DLD1 (cell line): Measurements from ENCODE around the gene ELL2.

ENCODE experiments used
- in situ Hi-C: cut with HindIII; loops from 2 replicates; pipeline ENCODE4 v1.10.0; 2017; ENCODE audit warnings: low sequenced_read_pairs

Gene ELL2

GRCh38 chr5:95886340-95887044 is 75.2 kb downstream of the ELL2 start:
- in situ Hi-C loops: no loop called here

DNA sequence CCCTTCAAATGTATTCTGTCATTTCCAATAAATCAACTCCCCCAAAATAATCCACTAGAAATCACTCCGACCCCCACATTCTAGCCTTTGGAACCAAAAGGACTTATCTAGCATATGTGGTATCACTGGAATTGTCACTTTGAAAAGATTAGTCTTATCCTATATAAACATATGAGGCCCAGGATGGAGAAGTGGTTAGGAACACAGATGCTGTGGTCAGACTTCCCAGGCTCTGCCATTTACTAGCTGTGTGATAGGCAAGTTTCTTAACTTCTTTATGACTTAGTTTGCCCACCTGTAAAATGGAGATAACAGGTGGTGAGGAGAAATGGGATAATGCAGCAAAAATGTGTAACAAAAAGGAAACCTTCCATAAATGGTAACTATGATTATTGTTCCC is 77.1 kb downstream of the ELL2 start:
- in situ Hi-C loops: no loop called here

GRCh38 chr5:95884017-95884325 is 77.7 kb downstream of the ELL2 start:
- in situ Hi-C loops: no loop called here

GRCh38 chr5:95883185-95884016 is 78.2 kb downstream of the ELL2 start:
- in situ Hi-C loops: no loop called here

GRCh38 chr5:95881833-95882232 is 79.8 kb downstream of the ELL2 start:
- in situ Hi-C loops: no loop called here

DNA sequence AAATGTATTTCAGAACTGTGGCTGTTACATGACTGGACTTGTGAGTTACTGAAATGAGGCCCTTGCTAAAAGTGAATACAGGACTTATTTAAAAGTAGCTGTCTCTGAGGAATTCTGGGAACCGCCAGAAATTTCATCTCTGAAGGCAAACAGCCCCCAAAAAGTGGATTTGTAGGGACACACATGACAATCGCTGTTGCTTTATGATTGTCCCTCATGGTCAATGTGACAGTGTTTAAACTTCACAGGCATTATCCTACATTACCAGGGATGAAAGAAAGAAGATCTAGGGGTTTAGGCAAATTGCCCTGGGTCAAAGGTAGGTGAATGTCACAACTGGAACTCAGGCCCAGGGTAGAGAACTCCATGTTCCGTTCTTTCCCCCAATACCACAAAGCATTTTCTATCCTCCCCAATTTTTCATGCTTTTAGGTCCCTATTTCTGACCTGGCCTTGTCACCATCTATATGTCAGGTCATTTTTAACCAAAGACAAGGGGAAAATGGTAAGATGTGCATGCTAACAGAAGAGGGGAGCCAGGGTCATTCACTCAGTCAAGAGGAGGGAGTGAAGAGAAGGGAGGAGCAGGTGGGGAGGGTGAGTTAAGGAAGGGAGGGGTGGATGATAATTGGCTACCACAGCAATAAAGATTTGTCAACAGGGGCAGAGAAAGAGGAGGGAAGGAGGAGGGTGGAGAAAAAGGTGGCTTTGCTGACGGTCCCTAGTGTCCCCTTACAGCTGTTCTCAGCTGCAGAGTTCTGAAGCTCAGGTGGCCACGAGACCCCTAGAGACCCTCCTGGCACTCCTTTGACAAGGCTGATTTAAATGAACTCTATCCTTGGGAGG is 81.3 kb downstream of the ELL2 start:
- in situ Hi-C loops: no loop called here

DNA sequence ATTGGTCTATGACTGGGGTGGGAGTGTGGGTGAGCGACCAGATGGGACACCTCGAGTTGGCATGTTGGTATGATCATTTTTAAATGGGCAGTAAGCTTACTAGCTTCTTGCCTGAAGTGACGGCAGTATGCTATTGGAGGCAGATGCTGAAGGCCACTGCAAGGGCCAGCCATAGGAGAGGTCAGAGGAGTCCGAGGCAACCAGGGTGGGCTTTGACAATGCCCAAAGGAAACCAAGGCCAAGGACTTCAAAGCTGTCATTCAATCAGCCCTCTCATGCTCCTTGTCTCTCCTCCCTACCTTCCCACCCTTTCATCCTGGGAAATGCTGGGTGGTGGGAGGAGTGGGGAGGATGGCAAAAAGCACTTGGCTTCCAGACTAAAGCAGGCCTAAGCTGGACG is 82.0 kb downstream of the ELL2 start:
- in situ Hi-C loops: no loop called here

DNA sequence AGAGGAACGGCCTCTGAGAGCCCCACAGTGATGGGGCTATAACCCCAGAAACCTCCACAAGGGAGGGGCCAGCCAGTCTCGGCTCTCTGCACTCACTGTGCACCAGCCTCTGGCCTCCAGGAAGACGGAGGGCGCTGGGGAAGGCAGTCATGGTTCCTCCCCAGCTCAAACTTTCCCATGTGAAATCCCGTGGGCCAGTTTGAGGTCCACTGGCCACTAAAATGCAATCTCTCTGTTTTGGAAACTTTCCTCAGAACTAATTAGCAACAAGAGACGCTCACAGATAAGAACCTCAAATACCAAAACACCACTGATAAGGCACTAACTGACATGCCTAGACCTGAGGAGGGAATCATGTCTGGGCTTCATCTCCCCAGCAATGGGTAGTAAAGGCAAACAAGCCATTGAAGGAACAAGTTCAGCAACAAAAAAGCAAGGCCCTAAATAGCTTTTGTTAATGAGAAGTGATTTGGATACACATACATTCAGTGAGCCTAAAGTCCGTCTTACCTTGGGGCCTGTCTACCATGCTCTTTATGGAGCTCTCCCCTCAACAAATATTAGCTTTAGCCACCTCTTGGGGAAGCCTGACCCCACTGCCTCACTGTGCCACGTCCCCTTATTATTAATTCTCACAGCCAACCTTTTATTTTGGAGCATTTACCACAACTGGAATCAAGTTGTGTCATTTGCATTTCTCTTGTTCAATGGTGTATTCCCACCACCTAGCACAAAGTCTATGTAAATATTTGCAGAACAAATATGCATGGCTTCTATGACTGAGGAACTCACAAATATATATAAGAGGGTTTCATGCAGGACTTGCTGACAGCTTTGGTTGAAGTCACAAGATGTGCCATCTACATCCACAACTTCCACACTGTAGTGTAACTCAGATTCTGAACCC is 83.0 kb downstream of the ELL2 start:
- in situ Hi-C loops: no loop called here

DNA sequence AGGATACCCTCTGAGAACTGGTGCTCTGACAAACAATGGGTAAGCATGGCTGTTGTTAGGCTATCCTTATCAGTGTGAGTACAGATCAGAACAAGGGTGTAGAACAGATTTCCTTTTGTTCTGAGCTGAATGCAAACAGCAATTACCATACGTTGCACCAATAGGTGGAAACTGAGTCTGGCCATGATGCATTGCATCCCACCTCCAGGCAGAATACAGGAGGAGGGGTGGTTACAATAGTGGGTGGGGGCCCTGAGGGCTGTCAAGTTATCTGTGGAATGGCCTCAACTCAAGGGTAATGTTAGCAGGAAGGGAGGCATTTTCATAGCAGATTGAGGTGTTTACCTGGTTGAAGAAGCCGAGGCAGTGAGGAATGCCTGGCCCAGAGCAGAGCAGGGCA is 84.9 kb downstream of the ELL2 start:
- in situ Hi-C loops: no loop called here

GRCh38 chr5:95874246-95874645 is 87.4 kb downstream of the ELL2 start:
- in situ Hi-C loops: no loop called here

DNA sequence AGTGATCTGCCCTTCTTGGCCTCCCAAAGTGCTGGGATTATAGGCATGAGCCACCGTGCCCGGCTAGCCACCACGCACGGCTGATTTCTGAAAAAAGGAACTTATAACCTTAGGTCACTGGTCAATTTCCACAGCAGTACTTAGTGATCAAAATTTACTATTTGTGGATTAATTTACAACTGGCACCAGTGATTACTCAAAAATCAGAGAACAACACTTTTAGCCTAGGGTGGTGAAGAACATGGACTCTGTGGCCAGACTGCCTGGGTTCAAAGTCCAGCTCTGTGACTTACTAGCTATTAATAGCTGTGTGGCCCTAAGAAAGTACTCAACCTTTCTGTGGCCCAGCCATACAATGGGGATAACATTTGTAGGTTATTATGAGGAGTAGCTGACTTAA is 88.3 kb downstream of the ELL2 start:
- in situ Hi-C loops: no loop called here

- in situ Hi-C loops: no loop called here
Measured at GRCh38 chr5:95872346-95873268, 89.0 kb downstream of the ELL2 start.

- in situ Hi-C loops: no loop called here
Measured at GRCh38 chr5:95871146-95871806, 90.4 kb downstream of the ELL2 start.

- in situ Hi-C loops: no loop called here
Measured at GRCh38 chr5:95870105-95870672, 91.5 kb downstream of the ELL2 start.

GRCh38 chr5:95869173-95869855 is 92.3 kb downstream of the ELL2 start:
- in situ Hi-C loops: loop anchor here (10.0 kb wide), 1 partner anchor 455 kb away; no protein-coding TSS in a partner anchor

DNA sequence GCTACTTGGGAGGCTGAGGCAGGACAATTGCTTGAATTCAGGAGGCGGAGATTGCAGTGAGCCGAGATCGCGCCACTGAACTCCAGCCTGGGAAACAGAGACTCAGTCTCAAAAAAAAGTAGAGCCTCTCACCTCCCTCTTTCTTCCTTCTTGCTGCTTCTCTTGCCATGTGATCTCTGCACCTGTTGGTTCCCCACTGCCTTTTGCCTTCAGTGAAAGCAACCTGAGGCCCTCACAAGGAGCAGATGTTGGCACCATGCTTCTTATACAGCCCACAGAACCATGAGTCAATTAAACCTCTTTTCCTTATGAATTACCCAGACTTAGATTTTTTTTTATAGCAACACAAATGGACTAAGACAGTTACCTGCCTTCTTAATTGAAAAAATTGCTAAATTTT is 93.5 kb downstream of the ELL2 start:
- in situ Hi-C loops: loop anchor here (10.0 kb wide), 1 partner anchor 457 kb away; no protein-coding TSS in a partner anchor

DNA sequence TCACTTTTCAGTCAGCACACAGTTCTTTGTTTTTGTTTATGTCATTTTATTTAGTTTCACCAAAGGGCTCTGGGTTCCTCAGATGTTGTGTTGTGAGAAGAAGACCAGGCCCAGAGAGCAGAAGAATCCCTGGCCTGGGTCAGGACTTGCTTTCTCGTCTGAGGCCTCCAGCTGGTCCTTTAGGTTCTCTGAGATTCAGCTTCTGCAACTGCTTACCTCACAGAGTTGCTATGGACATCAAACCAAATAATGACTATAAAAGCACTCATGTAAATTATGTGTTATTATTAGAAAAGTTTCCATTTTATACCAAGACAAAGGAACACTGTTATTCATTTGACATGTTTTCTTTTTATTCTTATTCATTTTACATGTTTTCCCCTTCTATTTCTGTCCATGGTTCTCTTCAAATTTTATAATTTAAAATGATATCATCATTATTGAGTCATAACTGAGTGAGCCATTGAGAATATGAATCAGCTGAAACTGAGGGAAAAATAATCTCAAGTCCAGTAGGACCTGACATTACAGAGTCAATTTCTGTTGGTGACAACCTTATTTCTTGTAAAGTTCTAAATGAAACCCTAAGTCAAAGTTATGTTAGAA is 95.1 kb downstream of the ELL2 start:
- in situ Hi-C loops: loop anchor here (10.0 kb wide), 1 partner anchor 458 kb away; no protein-coding TSS in a partner anchor
